DMS153 (cell line): ENCODE data around the gene TARS1.
"Not testable (repeated sequence)": the region's sequence is repeated elsewhere in the genome, so short reads cannot be mapped to it uniquely, and the experiment has no call there.

Source experiments
- DNase-seq: peaks from one replicate; lab custom pipeline; 2025; lab: John Stamatoyannopoulos, UW

TARS1 gene

GRCh38 chr5:33488558-33489355, 48.0 kb downstream of the TARS1 start:
- DNase-seq: no peak

GRCh38 chr5:33489481-33490067, 48.8 kb downstream of the TARS1 start:
- no peak for DNase-seq

- DNase-seq: no peak
Observed at GRCh38 chr5:33490071-33490665, 49.4 kb downstream of the TARS1 start.

GRCh38 chr5:33491941-33492340, 51.2 kb downstream of the TARS1 start:
- no peak for DNase-seq

- DNase-seq: no peak
Observed at GRCh38 chr5:33494466-33494865, 53.7 kb downstream of the TARS1 start.

- no peak for DNase-seq
Observed at GRCh38 chr5:33501260-33501659, 60.5 kb downstream of the TARS1 start.

- DNase-seq: no peak
Observed at GRCh38 chr5:33501899-33502298, 61.1 kb downstream of the TARS1 start.

- DNase-seq: no peak
Observed at GRCh38 chr5:33504570-33504969, 63.8 kb downstream of the TARS1 start.

- no peak for DNase-seq
Observed at GRCh38 chr5:33507426-33507825, 66.7 kb downstream of the TARS1 start.

- DNase-seq: no peak
Observed at GRCh38 chr5:33509036-33509435, 68.3 kb downstream of the TARS1 start.

- no peak for DNase-seq
Observed at GRCh38 chr5:33513462-33514185, 72.9 kb downstream of the TARS1 start.

- not testable (repeated sequence) for DNase-seq
Observed at GRCh38 chr5:33515366-33515765, 74.6 kb downstream of the TARS1 start.

GRCh38 chr5:33516421-33516820, 75.7 kb downstream of the TARS1 start:
- no peak for DNase-seq
